ENCODE measurements around the gene THAP3.
"Not testable (repeated sequence)": the region's sequence is repeated elsewhere in the genome, so short reads cannot be mapped to it uniquely, and the experiment has no call there.

The THAP3 gene

GRCh38 chr1:6635161-6635909, 10.7 kb downstream of the THAP3 start:
- H3K4me3 ChIP-seq (ENCODE audit: low read depth, low read length): no peak overlapping the region
- in situ Hi-C loops (cut with HindIII; ENCODE audit: low sequenced_read_pairs): no loop called here
- no peak for DNase-seq (ENCODE audit: low read depth, low spot score)
- TF ChIP-seq, protein P1, sequence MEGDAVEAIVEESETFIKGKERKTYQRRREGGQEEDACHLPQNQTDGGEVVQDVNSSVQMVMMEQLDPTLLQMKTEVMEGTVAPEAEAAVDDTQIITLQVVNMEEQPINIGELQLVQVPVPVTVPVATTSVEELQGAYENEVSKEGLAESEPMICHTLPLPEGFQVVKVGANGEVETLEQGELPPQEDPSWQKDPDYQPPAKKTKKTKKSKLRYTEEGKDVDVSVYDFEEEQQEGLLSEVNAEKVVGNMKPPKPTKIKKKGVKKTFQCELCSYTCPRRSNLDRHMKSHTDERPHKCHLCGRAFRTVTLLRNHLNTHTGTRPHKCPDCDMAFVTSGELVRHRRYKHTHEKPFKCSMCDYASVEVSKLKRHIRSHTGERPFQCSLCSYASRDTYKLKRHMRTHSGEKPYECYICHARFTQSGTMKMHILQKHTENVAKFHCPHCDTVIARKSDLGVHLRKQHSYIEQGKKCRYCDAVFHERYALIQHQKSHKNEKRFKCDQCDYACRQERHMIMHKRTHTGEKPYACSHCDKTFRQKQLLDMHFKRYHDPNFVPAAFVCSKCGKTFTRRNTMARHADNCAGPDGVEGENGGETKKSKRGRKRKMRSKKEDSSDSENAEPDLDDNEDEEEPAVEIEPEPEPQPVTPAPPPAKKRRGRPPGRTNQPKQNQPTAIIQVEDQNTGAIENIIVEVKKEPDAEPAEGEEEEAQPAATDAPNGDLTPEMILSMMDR (IDR thresholded peaks at IDR 0.05; ENCODE audit: low read depth, low read length): no peak

DNA sequence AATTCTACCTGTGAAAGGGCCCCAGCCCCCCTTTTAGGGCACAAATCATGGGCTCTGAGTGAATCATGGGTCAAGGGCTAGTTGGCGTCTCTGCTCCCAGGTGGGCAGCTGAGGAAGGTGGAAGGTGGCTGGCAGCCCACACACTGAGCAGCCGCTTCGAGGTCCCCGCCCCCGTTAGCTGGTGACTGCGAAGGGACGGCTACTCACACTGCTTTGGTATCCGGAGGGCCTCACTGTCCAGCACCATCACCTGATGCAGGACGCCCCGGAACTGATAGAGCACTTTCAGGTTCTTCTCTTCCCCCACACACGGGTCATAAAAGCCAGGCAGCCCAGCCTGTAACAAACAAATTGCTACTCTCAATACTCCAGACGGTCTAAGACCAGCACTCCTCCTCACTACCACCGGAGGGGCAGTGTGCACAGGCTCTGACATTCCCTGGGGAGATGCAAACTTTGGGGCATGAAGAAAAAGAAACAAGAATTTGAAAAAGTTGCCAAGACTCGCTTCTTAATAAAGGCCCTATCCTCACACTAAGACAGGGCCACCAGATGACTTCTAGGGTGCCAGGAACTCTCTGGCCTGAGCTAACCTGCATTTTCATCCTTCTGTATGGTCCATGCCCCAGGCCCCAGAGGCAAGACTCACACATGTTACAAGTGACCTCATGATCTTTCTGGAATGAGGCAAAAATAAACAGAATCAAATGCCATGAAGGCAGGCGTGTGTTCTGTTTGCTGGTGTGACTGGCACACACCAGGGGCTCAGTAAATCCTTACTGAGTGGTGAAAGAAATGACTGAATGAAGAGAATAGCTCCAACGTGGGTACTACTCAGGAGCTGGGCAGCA, 11.5 kb downstream of the THAP3 start:
- H3K4me3 ChIP-seq (ENCODE audit: low read depth, low read length): no peak overlapping the region
- TF ChIP-seq, protein P1 (IDR thresholded peaks at IDR 0.05; ENCODE audit: low read depth, low read length): no peak
- in situ Hi-C loops (cut with HindIII; ENCODE audit: low sequenced_read_pairs): no loop called here

GRCh38 chr1:6636778-6637177, 12.1 kb downstream of the THAP3 start:
- H3K4me3 ChIP-seq (ENCODE audit: low read depth, low read length); DNase-seq (ENCODE audit: low read depth, low spot score); in situ Hi-C loops (cut with HindIII; ENCODE audit: low sequenced_read_pairs): not testable (repeated sequence)

More for the DNA sequence above, 11.5 kb downstream of the THAP3 start:
- no peak for DNase-seq (ENCODE audit: low read depth, low spot score)

DNA sequence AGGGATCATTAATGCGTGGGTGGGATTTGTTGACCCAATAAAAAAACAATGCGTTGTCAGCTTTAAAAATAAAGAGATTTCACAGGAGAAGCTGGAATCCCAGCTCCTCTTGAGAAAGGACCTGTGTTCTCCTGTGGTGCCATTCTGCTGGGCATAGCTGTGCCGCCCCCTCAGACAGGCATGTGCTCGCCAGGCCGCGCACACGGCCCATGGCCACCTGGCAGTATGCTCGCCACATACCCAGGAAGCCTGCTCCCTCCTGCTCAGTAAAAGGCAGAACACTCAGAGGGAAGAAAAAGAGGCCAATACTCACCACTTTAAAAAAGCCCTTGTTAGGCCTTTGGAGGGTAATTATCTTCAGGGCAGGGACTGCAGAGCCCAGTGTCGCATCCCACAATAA, 13.1 kb downstream of the THAP3 start:
- H3K4me3 ChIP-seq (ENCODE audit: low read depth, low read length): no peak overlapping the region
- TF ChIP-seq, protein P1 (IDR thresholded peaks at IDR 0.05; ENCODE audit: low read depth, low read length): no peak
- in situ Hi-C loops (cut with HindIII; ENCODE audit: low sequenced_read_pairs): no loop called here
- DNase-seq (ENCODE audit: low read depth, low spot score): no peak

GRCh38 chr1:6638226-6638625, 13.6 kb downstream of the THAP3 start:
- no peak overlapping the region for H3K4me3 ChIP-seq (ENCODE audit: low read depth, low read length)
- DNase-seq (ENCODE audit: low read depth, low spot score): peak; percentile 58
- in situ Hi-C loops (cut with HindIII; ENCODE audit: low sequenced_read_pairs): no loop called here
- TF ChIP-seq, protein P1 (IDR thresholded peaks at IDR 0.05; ENCODE audit: low read depth, low read length): no peak

DNA sequence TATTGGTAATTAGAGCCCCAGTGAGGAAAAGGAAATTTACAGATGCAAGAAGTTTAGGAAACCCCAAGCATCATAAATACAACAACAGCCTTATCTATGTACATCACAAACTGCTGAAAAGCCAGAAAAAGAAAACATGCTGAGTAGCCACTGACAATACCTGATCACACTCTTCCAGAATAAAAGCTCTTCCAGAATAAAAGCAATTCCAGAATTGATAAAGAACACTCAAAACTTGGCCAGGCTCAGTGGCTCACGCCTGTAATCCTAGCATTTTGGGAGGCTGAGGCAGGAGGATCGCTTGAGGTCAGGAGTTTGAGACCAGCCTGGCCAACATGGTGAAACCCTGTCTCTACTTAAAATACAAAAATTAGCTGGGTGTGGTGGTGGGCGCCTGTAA, 16.2 kb downstream of the THAP3 start:
- DNase-seq (ENCODE audit: low read depth, low spot score); H3K4me3 ChIP-seq (ENCODE audit: low read depth, low read length); in situ Hi-C loops (cut with HindIII; ENCODE audit: low sequenced_read_pairs): not testable (repeated sequence)

DNA sequence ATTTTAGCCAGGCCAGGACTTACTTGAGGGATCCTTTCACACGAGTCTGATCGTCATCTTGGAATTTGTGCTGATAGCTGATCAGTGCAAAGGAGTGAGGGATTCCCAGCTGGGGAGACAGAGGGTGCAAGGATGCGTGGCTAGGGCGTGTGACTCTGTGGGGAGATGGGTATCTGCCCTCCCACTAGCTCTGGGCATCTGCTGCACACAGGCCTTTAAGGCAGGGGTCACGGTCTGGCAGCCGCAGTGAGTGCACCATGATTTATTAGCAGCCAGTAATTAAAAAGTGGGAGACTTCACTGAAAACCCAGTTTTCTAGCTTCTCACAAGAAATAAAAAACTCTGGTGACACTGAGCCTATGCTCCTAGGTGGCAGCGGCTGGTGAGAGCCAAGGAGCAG, 20.4 kb downstream of the THAP3 start:
- DNase-seq (ENCODE audit: low read depth, low spot score): no peak
- in situ Hi-C loops (cut with HindIII; ENCODE audit: low sequenced_read_pairs): no loop called here
- H3K4me3 ChIP-seq (ENCODE audit: low read depth, low read length): no peak overlapping the region
- TF ChIP-seq, protein P1 (IDR thresholded peaks at IDR 0.05; ENCODE audit: low read depth, low read length): no peak
